Ovary (tissue), 3 donors: ENCODE measurements around the gene TTLL11.

Experiments used
- POLR2A ChIP-seq: fragments of 450-650 bp; IDR thresholded peaks from one replicate; pipeline ENCODE4 v1.6.1; 2017; ENCODE audit warnings: antibody characterized with exemption, mild to moderate bottlenecking, moderate library complexity
- TF ChIP-seq, protein P1 (sequence below), 3 donors: fragments of 450-650 bp in 2 of 3; fragments of 200-600 bp in 1 of 3; IDR thresholded peaks; one replicate each; pipeline versions ENCODE4 v1.5.1 to v1.8.0; 2016 to 2022; ENCODE audit warnings: antibody characterized with exemption in 3 of 3, mild to moderate bottlenecking in 1 of 3
- donor health status: DM: no; HTN: no; CAD: no.

DNA sequence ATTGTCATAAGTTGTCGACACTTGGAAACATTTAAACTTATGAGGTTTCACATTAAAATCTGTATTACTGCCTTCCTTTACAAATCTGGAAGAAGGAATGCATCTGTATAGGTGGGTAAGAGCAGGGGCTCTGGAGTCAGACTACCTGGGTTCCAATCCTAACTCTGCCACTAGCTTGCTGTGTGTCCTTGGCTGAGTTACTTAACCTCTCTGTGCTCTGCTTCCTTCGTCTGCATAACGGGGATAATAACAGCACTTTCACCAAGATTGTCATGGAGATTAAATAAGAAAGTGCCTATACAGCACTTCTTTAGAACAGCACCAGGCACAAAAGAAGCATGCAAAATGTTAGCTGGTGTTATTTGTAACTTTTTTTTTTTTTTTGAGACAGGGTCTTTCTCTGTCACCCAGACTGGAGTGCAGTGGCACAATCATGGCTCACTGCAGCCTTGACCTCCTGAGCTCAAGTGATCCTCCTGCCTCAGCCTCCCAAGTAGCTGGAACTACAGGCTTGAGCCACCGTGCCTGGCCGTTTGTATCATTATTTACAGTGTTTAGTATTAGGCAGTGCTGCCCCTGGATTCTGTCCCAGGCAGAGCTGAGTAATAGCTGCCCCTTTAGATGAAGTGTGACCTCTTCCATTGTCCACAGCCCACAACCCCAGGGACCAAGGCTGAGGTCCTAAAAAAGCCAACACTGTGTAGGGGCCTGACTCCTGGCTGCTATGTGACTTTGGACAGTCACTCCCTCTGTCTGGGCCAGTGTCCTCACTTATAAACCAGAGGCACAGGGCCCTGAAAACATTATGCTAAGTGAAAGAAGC is 25.4 kb upstream of the TTLL11 start:
- TF ChIP-seq, protein P1, sequence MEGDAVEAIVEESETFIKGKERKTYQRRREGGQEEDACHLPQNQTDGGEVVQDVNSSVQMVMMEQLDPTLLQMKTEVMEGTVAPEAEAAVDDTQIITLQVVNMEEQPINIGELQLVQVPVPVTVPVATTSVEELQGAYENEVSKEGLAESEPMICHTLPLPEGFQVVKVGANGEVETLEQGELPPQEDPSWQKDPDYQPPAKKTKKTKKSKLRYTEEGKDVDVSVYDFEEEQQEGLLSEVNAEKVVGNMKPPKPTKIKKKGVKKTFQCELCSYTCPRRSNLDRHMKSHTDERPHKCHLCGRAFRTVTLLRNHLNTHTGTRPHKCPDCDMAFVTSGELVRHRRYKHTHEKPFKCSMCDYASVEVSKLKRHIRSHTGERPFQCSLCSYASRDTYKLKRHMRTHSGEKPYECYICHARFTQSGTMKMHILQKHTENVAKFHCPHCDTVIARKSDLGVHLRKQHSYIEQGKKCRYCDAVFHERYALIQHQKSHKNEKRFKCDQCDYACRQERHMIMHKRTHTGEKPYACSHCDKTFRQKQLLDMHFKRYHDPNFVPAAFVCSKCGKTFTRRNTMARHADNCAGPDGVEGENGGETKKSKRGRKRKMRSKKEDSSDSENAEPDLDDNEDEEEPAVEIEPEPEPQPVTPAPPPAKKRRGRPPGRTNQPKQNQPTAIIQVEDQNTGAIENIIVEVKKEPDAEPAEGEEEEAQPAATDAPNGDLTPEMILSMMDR (IDR thresholded peaks at IDR 0.05), result no peak
- TF ChIP-seq POLR2A, result no peak
